Common myeloid progenitor, CD34-positive (primary cell): Measurements from ENCODE around the gene PBX3.

Source experiments
- CTCF ChIA-PET: fragments of 350-600 bp; sonication (Branson Sonifier 250); formaldehyde crosslinking; loops from one replicate; lab custom pipeline; 2021; ENCODE audit warnings: antibody characterized with exemption; lab: Charles Lee
- POLR2A ChIA-PET: fragments of 350-600 bp; sonication (Branson Sonifier 250); formaldehyde crosslinking; loops from one replicate; lab custom pipeline; 2021; ENCODE audit warnings: antibody characterized with exemption; lab: Charles Lee
- DNase-seq, 3 donors: peaks; one replicate each; pipeline versions ENCODE4 v3.0.0 to v3.0.0-alpha.2; 2013
- H3K27ac ChIP-seq, 2 experiments: 1 replicate in 1 of 2; 2 replicates in 1 of 2; pipeline ENCODE4 v1.7.0; 2013; ENCODE audit warnings: inconsistent platforms in 2 of 2, low read length in 2 of 2, mild to moderate bottlenecking in 2 of 2, low read depth in 1 of 2, moderate library complexity in 1 of 2; ENCODE audit not compliant: severe bottlenecking in 2 of 2, insufficient read depth in 1 of 2, poor library complexity in 1 of 2
- H3K27me3 ChIP-seq, 5 experiments: replicated peaks in 2 of 5; 1 replicate in 3 of 5; 2 replicates in 2 of 5; pipeline versions ENCODE4 v1.6.1 to v1.7.0; 2013; ENCODE audit warnings: low read length in 4 of 5, mild to moderate bottlenecking in 2 of 5, moderate library complexity in 2 of 5, inconsistent platforms in 1 of 5; ENCODE audit not compliant: insufficient read depth in 5 of 5, control insufficient read depth in 4 of 5
- H3K36me3 ChIP-seq, 4 experiments: 1 replicate in 2 of 4; 2 replicates in 2 of 4; pipeline versions ENCODE4 v1.6.1 to v1.7.0; 2013; ENCODE audit warnings: low read length in 3 of 4, control low read depth in 1 of 4, mild to moderate bottlenecking in 1 of 4; ENCODE audit not compliant: control insufficient read depth in 4 of 4, insufficient read depth in 4 of 4
- H3K4me1 ChIP-seq, 4 experiments: 1 replicate in 3 of 4; 2 replicates in 1 of 4; pipeline versions ENCODE4 v1.6.1 to v1.7.1; 2013; ENCODE audit warnings: low read length in 3 of 4, mild to moderate bottlenecking in 3 of 4, control low read depth in 1 of 4, inconsistent platforms in 1 of 4, moderate library complexity in 1 of 4; ENCODE audit not compliant: control insufficient read depth in 4 of 4, insufficient read depth in 4 of 4; ENCODE audit errors: control extremely low read depth in 1 of 4
- H3K4me3 ChIP-seq, 7 experiments: 1 replicate in 4 of 7; 2 replicates in 3 of 7; pipeline versions ENCODE4 v1.5.1 to v1.7.0; 2013; ENCODE audit warnings: mild to moderate bottlenecking in 7 of 7, low read length in 6 of 7, moderate library complexity in 6 of 7, inconsistent platforms in 2 of 7, low read depth in 2 of 7, control low read depth in 1 of 7; ENCODE audit not compliant: insufficient read depth in 4 of 7, control insufficient read depth in 1 of 7; ENCODE audit errors: extremely low read depth in 1 of 7
- H3K9me3 ChIP-seq, 5 experiments: 1 replicate in 4 of 5; 2 replicates in 1 of 5; pipeline versions ENCODE4 v1.6.1 to v1.7.1; 2013; ENCODE audit warnings: low read length in 4 of 5, mild to moderate bottlenecking in 2 of 5, inconsistent platforms in 1 of 5, low read depth in 1 of 5, moderate library complexity in 1 of 5; ENCODE audit not compliant: control insufficient read depth in 4 of 5, insufficient read depth in 2 of 5; ENCODE audit errors: control extremely low read depth in 1 of 5
- WGBS: methylation state at CpG from one replicate; pipeline ENCODE4 v1.1.5; 2013; ENCODE audit not compliant: insufficient coverage; 5-methylcytosine and 5-hydroxymethylcytosine counted together

PBX3 gene

GRCh38 chr9:126001581-126002225 is 254.5 kb downstream of the PBX3 start:
- 95% methylated on average over 24 of the region's 24 CpGs for WGBS
- CTCF ChIA-PET = no interaction called here

GRCh38 chr9:126002476-126003350 is 255.5 kb downstream of the PBX3 start:
- DNase-seq = no peak
- CTCF ChIA-PET = no interaction called here
- no peaks in the 10 kb centered on the region for H3K4me1 ChIP-seq

More at GRCh38 chr9:126001581-126002225, 254.5 kb downstream of the PBX3 start:
- no peaks in the 10 kb centered on the region for H3K27me3 ChIP-seq
- POLR2A ChIA-PET = no interaction called here
- H3K36me3 ChIP-seq = no peaks in the 10 kb centered on the region
- no peak overlapping the region for H3K4me3 ChIP-seq
- H3K9me3 ChIP-seq = no peaks in the 10 kb centered on the region
- no peaks in the 10 kb centered on the region for H3K4me1 ChIP-seq
- DNase-seq = no peak
- no peak overlapping the region for H3K27ac ChIP-seq

GRCh38 chr9:126009047-126009446 is 261.9 kb downstream of the PBX3 start:
- DNase-seq = peak; percentile 13 to 27 (median 22)
- 100% methylated on average over 2 of the region's 2 CpGs for WGBS
- H3K4me1 ChIP-seq = no peaks in the 10 kb centered on the region
- no peak overlapping the region for H3K4me3 ChIP-seq
- CTCF ChIA-PET = no interaction called here
- no peak overlapping the region for H3K27ac ChIP-seq
- no peaks in the 10 kb centered on the region for H3K27me3 ChIP-seq
- H3K9me3 ChIP-seq = peaks cover 4 to 28% (median 27%) of the 10 kb centered on the region in 5 experiments
- no peaks in the 10 kb centered on the region for H3K36me3 ChIP-seq
- POLR2A ChIA-PET = no interaction called here

More at GRCh38 chr9:126002476-126003350, 255.5 kb downstream of the PBX3 start:
- POLR2A ChIA-PET = no interaction called here
- H3K27ac ChIP-seq = no peak overlapping the region
- peaks cover 0 to 8% (median 6%) of the 10 kb centered on the region in 5 experiments for H3K9me3 ChIP-seq
- H3K27me3 ChIP-seq = no peaks in the 10 kb centered on the region
- H3K4me3 ChIP-seq = no peak overlapping the region
- no peaks in the 10 kb centered on the region for H3K36me3 ChIP-seq
- 95% methylated on average over 19 of the region's 21 CpGs for WGBS

- no peak for DNase-seq
- ChIA-PET CTCF (interaction anchor here (1.6 kb wide), 1 partner anchor 14 kb away, joined by 3 read pairs; no protein-coding TSS in a partner anchor), POLR2A (no interaction called here)
- H3K36me3 ChIP-seq = no peaks in the 10 kb centered on the region
- WGBS = 95% methylated on average over 6 of the region's 12 CpGs
- H3K27ac ChIP-seq = no peak overlapping the region
- no peaks in the 10 kb centered on the region for H3K27me3 ChIP-seq
- H3K4me1 ChIP-seq = no peaks in the 10 kb centered on the region
- no peak overlapping the region for H3K4me3 ChIP-seq
- H3K9me3 ChIP-seq = peaks cover 0 to 8% (median 3%) of the 10 kb centered on the region in 5 experiments
Observed at GRCh38 chr9:126014726-126015125, 267.6 kb downstream of the PBX3 start.

- DNase-seq = no peak
- 93% methylated on average over 15 of the region's 17 CpGs for WGBS
- CTCF ChIA-PET = interaction anchor here (1.6 kb wide), 1 partner anchor 13 kb away, joined by 3 read pairs; no protein-coding TSS in a partner anchor
- Histone ChIP-seq H3K4me3 (no peak overlapping the region), H3K27ac (no peak overlapping the region), H3K4me1 (no peaks in the 10 kb centered on the region), H3K36me3 (no peaks in the 10 kb centered on the region), H3K9me3 (peaks cover 0 to 3% (median 0%) of the 10 kb centered on the region in 5 experiments), H3K27me3 (no peaks in the 10 kb centered on the region)
- POLR2A ChIA-PET = no interaction called here
Observed at GRCh38 chr9:126015424-126015823, 268.3 kb downstream of the PBX3 start.

GRCh38 chr9:126016579-126017290 is 269.6 kb downstream of the PBX3 start:
- CTCF ChIA-PET = no interaction called here

More at GRCh38 chr9:126016579-126017290, 269.6 kb downstream of the PBX3 start:
- no peaks in the 10 kb centered on the region for H3K27me3 ChIP-seq
- POLR2A ChIA-PET = no interaction called here
- no peak for DNase-seq
- H3K36me3 ChIP-seq = no peaks in the 10 kb centered on the region
- no peak overlapping the region for H3K27ac ChIP-seq
- no peak overlapping the region for H3K4me3 ChIP-seq
- no peaks in the 10 kb centered on the region for H3K4me1 ChIP-seq
- WGBS = 98% methylated on average over 24 of the region's 24 CpGs
- H3K9me3 ChIP-seq = no peaks in the 10 kb centered on the region
